ENCODE data around the gene POFUT1.
"Not testable (repeated sequence)": the region's sequence is repeated elsewhere in the genome, so short reads cannot be mapped to it uniquely, and the experiment has no call there.

The POFUT1 gene

DNA sequence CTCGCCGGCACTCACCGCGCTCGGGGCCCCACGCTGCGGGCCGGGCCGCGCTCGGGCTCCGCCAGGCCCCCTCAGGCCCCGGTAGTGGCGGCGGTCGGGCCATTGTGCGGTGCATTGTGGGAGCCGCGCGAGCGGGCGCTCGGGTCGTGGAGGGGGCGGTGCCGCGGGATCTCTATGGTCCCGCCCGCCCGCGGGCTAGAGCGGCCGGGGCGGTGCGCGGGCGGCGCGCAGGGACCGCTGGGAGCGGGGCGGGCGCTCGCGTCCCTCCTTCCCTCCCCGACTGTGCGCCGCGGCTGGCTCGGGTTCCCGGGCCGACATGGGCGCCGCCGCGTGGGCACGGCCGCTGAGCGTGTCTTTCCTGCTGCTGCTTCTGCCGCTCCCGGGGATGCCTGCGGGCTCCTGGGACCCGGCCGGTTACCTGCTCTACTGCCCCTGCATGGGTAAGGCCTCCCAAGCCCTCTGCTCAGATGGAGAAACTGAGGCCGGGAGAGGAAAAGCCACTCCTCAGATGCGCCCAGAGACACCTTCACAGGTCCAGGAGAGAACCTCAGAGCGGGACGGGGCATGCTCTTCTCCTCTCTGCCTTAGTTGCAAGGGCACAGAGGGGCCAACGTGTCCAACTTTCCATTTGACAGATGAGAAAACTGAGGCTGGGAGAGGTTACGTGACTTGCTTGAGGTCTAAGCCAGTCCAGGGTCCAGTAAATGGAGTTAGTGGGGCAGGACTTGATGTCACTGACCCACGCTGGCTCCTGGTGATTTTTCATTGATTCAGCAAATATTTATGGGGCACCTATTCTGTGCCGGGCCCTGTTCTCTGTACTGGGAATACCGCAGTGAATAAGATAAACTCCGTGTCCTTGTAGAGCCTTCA is at the start of gene POFUT1, which contains the start of gene PLAGL2:
POFUT1 (plus strand) TSS at position 255 of the 873 bp plus-strand sequence; CDS start at position 317, 62 bp downstream.
PLAGL2 (minus strand) TSS at position 118 of the 873 bp plus-strand sequence. CDS start 5,565 bp downstream, outside the sequence.
- peak; percentile 98 for DNase-seq (ENCODE audit: low spot score)

GRCh38 chr20:32158351-32158750 is 49.3 kb upstream of the POFUT1 start:
- no peak for DNase-seq (ENCODE audit: low spot score)

DNA sequence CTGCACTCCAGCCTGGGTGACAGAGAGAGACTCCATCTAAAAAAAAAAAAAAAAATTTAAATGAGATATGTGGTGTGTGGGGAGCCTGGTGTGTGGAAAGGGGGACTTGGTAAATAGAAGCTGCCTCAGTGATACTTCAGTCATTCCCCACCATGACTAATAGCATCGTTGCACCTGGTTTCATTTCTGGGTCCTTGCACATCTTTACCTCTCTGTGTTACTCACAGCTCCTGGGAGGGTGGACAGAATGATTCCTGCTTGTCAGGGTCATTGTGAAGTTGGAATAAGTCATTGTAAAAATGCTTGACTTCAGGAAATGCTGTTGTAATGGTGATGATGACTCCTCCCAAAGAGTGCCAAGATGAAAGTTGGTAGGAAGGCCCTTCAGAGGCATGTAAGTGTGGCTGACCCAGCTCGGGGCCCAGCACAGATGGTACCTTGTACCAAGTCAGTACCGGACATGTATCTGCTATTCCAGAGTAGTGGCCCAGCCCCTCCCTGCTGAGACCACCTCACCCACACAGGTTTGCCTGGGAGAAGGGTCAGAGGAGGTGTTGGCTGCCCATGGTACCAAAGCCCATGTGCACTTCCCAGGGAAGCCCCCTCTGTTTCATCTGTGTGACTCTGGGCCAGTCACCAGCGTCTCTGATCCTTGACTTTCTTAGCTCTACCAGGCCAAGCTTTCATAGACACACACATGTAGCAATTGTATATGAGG is 48.6 kb upstream of the POFUT1 start:
- DNase-seq (ENCODE audit: low spot score) = no peak

DNA sequence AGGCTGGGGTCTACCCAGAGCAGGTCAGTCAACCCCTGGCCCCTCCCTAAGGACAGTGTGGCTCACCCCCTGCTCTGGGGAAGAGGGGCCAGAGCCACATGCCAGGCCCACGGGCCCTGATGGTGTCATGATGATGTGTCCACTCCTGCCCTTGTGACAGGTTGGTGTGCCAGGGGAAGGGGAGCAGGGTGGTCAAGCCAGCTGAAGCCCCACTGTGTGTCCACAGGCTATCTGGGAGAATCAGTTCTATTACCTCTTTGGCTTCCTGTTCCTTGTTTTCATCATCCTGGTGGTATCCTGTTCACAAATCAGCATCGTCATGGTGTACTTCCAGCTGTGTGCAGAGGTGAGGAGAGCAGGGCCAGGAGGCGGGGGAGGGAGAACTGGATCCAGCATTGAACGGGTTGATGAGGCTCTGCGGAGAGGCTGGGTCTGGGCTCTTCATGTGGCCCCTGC is 47.9 kb upstream of the POFUT1 start:
- DNase-seq (ENCODE audit: low spot score) = no peak

DNA sequence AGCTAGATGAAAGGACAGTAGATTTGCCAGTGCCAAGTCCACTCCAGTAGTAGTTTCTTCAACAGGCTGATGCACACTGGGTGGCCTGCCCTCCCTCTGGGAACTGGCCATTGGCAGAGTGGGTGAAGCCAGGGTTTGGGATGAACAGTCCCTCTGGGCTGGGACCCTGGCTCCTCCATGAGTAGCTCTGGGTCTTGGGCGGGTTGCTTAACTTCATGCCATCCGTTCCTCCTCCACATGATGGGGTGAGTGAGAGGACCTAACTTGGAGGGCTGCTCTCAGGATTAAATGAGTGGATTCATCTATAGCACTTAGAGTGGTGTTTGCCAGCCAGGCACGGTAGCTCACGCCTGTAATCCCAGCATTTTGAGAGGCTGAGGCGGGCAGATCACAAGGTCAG is 47.3 kb upstream of the POFUT1 start:
- no peak for DNase-seq (ENCODE audit: low spot score)

GRCh38 chr20:32162351-32162750 is 45.3 kb upstream of the POFUT1 start:
- DNase-seq (ENCODE audit: low spot score) = no peak

DNA sequence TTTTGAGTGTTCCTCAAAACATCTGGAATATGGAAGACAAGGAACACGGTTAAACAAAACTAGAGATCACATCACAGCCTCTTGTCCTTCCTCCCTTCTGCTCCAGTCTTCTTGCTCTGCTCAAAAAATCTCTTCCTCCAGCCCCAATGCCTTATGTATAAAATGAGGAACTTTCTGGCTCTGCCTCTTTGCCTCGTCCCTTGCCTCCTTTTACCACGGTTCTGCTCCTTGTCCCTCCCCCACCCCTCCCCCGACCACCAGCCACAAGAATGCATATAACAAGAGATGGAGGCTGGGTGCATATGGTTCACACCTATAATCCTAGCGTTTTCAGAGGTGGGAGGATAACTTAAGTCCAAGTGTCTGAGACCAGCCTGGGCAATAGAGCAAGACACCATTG is 43.7 kb upstream of the POFUT1 start:
- DNase-seq (ENCODE audit: low spot score) = no peak

GRCh38 chr20:32164984-32165735 is 42.5 kb upstream of the POFUT1 start:
- DNase-seq (ENCODE audit: low spot score) = no peak

DNA sequence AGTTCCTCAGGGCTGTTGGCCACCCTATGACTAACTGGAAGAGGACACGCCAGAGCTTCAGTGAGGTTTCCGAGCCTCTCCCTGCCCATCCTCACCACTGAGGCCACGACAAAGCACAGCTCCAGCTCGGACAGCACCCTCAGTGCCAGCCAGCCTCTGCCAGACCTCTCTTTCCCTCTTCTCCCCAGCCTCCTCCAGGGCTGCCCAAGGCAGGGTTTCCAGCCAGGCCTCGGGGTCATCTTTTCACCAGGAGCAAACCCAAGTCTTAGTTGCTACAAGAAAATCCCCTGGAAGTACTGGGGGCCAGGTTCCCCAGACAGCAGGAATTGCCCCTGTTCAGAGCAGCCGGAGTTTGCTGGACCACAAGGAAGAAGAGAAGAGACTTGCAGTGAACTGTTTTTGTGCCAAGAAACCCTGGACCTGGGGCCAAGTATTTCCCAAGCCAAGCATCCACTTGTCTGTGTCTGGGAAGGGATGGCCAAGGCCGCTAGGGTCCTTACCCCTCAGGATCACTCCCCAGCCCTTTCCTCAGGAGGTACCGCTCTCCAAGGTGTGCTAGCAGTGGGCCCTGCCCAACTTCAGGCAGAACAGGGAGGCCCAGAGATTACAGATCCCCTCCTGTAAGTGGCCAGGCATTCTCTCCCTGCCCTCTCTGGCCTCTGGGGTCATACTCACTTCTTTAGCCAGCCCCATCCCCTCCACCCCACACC is 41.7 kb upstream of the POFUT1 start:
- DNase-seq (ENCODE audit: low spot score) = no peak

DNA sequence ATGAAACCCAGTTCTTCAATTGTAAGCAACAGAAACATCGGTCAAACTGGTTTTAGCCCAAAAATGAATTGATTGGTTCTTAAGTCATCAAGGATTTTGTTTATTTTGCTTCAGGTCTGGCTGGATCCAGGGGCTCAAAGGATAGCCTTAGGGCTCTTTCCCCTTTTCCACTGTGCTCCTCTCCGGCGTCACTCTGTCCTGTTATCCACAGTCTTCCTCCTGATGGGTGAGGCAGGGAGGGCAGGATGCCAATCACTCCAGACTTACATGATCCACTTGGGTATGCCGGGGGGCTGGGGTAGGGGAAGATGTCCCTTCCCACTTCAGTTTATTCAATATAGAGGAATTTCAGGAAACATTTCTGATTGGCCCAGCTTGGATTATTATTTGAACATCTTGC is 40.1 kb upstream of the POFUT1 start:
- DNase-seq (ENCODE audit: low spot score) = no peak

DNA sequence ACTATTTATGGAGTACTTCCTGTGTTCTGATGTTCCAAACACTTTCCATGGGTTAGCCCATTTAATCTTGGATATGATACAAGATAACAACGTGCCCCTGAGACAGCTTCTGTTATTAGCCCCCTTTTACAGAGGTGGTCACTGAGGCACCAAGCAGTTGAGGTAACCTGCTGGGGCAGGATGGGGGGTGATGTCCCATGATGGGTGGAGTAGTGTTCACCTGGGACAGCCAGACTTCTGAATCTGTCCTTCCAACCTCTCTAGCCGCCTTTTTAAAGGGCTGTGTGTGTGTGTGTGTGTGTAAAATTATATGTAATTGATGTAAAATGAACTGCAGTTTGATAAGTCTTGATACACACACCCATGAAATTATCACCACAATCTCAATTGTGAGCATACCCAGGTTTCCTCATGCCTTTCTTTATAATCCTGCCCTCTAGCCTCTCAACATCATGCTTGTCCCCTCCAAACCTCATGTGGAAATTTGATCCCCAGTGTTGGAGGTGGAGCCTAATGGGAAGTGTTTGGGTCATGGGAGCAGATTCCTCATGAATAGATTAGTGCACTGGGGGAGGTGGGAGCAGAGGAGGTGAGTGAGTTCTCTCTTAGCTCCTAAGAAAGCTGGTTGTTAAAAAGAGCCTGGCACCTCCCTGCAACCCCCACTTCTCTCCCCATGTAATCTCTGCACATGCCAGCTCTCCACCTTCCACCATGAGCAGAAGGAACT is 39.3 kb upstream of the POFUT1 start:
- no peak for DNase-seq (ENCODE audit: low spot score)

DNA sequence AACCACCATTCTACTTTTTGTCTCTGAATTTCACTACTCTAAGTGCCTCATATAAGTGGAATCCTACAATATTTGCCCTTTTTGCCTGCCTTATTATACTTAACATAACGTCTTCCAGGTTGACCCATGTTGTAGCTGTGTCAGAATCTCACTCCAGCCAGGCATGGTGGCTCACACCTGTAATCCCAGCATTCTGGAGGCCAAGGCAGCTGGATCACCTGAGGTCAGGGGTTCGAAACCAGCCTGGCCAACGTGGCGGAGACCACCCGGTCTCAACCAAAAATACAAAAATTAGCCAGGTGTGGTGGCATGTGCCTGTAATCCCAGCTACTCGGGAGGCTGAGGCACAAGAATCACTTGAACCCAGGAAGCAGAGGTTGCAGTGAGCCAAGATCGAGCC is 30.0 kb upstream of the POFUT1 start:
- DNase-seq (ENCODE audit: low spot score) = not testable (repeated sequence)

DNA sequence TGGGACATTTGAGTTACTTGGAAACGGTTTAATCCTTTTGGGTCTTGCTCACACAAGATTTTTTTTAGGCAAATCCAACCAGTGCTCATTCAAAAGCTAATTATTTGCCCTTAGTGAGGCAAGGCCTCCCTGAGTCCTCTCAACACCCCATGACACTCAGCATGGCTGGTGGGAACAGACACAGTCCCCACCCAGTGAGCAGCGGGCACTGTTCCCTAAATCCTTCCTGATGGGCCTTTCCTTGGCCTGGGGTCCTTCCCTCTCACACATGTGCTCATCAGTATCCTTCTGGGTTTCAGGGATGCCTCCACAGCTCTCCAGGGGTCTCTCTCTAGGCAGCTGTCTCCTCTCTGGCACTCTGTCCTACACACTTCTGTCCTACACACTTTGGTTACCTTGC is 28.2 kb upstream of the POFUT1 start:
- no peak for DNase-seq (ENCODE audit: low spot score)

DNA sequence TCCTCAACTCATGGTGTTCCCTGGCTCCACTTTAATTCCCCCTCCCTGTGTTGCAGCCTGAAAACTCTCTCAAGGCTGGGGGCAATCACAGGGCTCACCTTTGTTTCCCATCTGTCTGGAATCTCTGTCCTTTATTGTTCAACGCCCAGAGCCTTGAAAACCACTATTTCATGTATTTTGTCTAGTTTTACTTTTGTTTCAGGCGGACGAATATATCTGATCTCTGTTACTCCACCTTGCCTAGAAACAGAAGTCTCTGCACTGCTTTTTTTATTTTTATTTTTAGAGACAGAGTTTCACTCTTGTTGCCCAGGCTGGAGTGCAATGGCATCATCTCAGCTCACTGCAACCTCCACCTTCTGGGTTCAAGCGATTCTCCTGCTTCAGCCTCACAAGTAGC is 27.7 kb upstream of the POFUT1 start:
- no peak for DNase-seq (ENCODE audit: low spot score)

- no peak for DNase-seq (ENCODE audit: low spot score)
These were observed 26.1 kb upstream of the POFUT1 start for GRCh38 chr20:32181606-32182005.

DNA sequence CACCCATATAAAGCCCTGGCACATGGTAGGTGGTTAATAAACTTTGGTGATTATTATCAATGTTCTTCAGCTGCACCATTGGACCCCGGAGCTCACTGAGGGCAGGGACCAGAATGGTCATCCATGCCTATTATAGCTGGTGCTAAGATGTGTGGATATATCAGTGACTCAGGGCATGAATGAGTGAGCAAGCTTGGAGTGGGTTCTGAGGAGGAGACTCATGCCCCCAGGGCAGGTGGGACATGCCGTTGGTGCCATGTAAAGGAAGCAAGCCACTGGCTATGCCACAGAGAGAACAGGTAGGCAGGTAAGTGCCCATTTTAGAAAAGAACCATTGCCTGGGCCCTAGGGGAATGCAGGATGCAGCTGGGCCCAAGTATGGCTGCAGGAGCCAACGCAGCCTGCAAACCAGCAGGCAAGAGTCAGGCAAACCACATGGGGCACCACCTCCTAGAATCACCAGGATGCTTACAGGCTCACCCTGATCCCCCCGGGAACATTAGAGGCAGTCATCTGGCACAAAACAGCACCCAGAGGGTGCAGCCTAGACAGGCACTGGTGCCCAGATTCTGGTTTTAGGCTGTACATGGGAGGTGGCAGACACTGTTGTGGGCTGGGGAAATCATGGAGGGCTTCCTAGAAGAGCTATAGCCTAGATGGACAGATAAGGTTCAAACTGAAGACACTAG is 23.6 kb upstream of the POFUT1 start:
- no peak for DNase-seq (ENCODE audit: low spot score)

- no peak for DNase-seq (ENCODE audit: low spot score)
These were observed 22.6 kb upstream of the POFUT1 start for GRCh38 chr20:32184961-32185603.

GRCh38 chr20:32186506-32186905 is 21.2 kb upstream of the POFUT1 start:
- DNase-seq (ENCODE audit: low spot score) = no peak

DNA sequence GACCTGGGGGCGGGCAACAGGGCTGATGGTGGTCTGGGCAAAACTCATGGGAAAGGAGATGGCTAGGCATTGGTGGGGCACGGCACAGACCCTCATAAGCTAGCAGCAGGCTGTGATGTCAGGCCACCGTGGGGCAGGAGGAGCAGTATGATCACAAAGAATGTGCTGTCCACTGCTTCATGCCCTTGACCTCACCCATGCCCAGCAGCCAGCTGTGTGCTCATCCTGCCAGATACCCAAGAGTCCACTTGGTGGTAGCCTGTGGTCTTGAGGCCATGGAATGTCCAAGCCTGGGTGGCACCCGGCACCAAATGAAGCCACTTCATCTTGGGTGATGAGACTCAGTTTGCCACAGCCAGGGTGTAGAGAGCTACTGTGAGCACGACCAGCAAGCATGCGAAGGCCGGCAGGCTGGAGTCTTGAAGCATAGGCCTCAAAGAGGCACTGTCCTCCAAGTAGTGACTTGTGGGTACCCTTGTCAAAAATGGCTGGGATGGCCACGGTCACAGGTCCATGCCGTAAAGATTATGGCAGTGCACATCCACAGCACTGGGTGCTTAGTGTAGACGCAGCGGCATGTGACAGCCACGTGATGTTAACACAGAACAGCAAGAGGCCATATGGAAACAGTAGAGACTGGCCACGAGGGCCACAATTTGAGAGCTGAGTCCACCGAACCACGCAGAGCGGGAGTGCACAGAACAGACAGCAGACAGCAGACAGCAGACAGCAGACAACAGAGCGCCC is 19.1 kb upstream of the POFUT1 start:
- DNase-seq (ENCODE audit: low spot score) = no peak
